Panc1 (cell line): Measurements from ENCODE around the gene ZNF214. TPM values are rescaled to one million over a fixed set of nuclear protein-coding genes. Genes with fewer than 3 reads are reported as not detected.
"Not testable (repeated sequence)": the region's sequence is repeated elsewhere in the genome, so short reads cannot be mapped to it uniquely, and the experiment has no call there.

ENCODE experiments used
- ATAC-seq: fragments of 200-7000 bp; cut with Tn5 transposase; 2 replicates; pipeline ENCODE4 v1.9.1; 2020; ENCODE audit warnings: mild to moderate bottlenecking, moderate library complexity
- BruUV-seq: library from RNA; stranded (reverse); fragments of 400-500 nt; replicated peaks from 2 replicates; lab custom pipeline; 2021; lab: Mats Ljungman, UMichigan
- CTCF ChIA-PET: fragments of 300-600 bp; sonication (Branson Sonifier 250); formaldehyde crosslinking; loops from one replicate; lab custom pipeline; 2022; ENCODE audit warnings: antibody characterized with exemption; lab: Charles Lee
- POLR2A ChIA-PET: fragments of 300-600 bp; sonication (Branson Sonifier 250); formaldehyde crosslinking; loops from one replicate; lab custom pipeline; 2022; ENCODE audit warnings: antibody characterized with exemption; lab: Charles Lee
- DNase-seq: peaks from one replicate; pipeline ENCODE4 v3.0.0-alpha.2; 2010; ENCODE audit warnings: low read depth, low spot score
- H3K27ac ChIP-seq: 2 replicates; pipeline ENCODE4 v1.5.1; 2011; ENCODE audit warnings: mild to moderate bottlenecking, low read length, inconsistent platforms
- H3K27me3 ChIP-seq: fragments of 200-500 bp; sonication (Bioruptor generic); 2 replicates; pipeline ENCODE4 v1.6.0; 2014; ENCODE audit warnings: low read length, inconsistent platforms; ENCODE audit not compliant: control insufficient read depth, insufficient read depth
- H3K36me3 ChIP-seq: fragments of 200-500 bp; sonication (Bioruptor generic); 2 replicates; pipeline ENCODE4 v1.5.1; 2014; ENCODE audit warnings: inconsistent platforms, mild to moderate bottlenecking, low read length, moderate library complexity; ENCODE audit not compliant: control insufficient read depth, insufficient read depth
- H3K4me1 ChIP-seq: 2 replicates; pipeline ENCODE4 v1.5.1; 2011; ENCODE audit warnings: inconsistent platforms, mild to moderate bottlenecking, low read length, moderate library complexity; ENCODE audit not compliant: control insufficient read depth, insufficient read depth
- H3K4me3 ChIP-seq, 2 experiments: 2 replicates each; pipeline ENCODE4 v1.5.1; 2011 to 2012; ENCODE audit warnings: low read depth in 2 of 2, low read length in 2 of 2, mild to moderate bottlenecking in 2 of 2, inconsistent platforms in 1 of 2, moderate library complexity in 1 of 2
- H3K9me3 ChIP-seq: fragments of 200-500 bp; sonication (Bioruptor generic); 2 replicates; pipeline ENCODE4 v1.5.1; 2014; ENCODE audit warnings: low read depth, mild to moderate bottlenecking, inconsistent platforms, low read length, moderate library complexity; ENCODE audit not compliant: control insufficient read depth, insufficient read depth
- CTCF ChIP-seq: fragments of 450-650 bp; IDR thresholded peaks from 2 replicates; pipeline ENCODE4 v1.5.1; 2017; ENCODE audit warnings: mild to moderate bottlenecking
- POLR2AphosphoS5 ChIP-seq: IDR thresholded peaks from 2 replicates; pipeline ENCODE4 v1.6.1; 2012; ENCODE audit warnings: mild to moderate bottlenecking, low read depth, low read length, moderate library complexity
- REST ChIP-seq, 2 experiments: IDR thresholded peaks; 2 replicates each; pipeline ENCODE4 v1.6.1; 2011 to 2012; ENCODE audit warnings: low read depth in 2 of 2, control low read depth in 1 of 2, low read length in 1 of 2, mild to moderate bottlenecking in 1 of 2, moderate library complexity in 1 of 2; ENCODE audit not compliant: insufficient read depth in 1 of 2
- SIN3A ChIP-seq: IDR thresholded peaks from 2 replicates; pipeline ENCODE4 v1.6.1; 2012; ENCODE audit warnings: low read depth, mild to moderate bottlenecking, low read length, moderate library complexity, borderline replicate concordance; ENCODE audit not compliant: insufficient read depth
- TCF7L2 ChIP-seq: IDR thresholded peaks from 2 replicates; pipeline ENCODE4 v1.6.1; 2011; ENCODE audit warnings: mild to moderate bottlenecking, low read depth, low read length, inconsistent platforms
- in situ Hi-C: cut with HindIII; loops from 2 replicates; pipeline ENCODE4 v1.10.0; 2016; ENCODE audit warnings: low sequenced_read_pairs, low pct_unique_long_range_greater_than_20kb
- intact Hi-C: fragments of 100-400 bp; cut with micrococcal nuclease; formaldehyde crosslinking; loops from one replicate; pipeline ENCODE4 v1.10.0; 2022; ENCODE audit not compliant: unreplicated experiment
- total RNA-seq: library from RNA; stranded (reverse); gene quantifications from one replicate; pipeline ENCODE4 v1.2.1, GENCODE V29; 2021; ENCODE audit not compliant: unreplicated experiment

The ZNF214 gene
- total RNA-seq, 1 experiment from 2014 or later = 3.0 TPM

GRCh38 chr11:6986487-6986886 lies 33.7 kb downstream of the ZNF214 start:
- no peak overlapping the region for H3K27ac ChIP-seq
- no peak overlapping the region for H3K4me3 ChIP-seq
- in situ Hi-C loops (no loop called here), intact Hi-C loops (no loop called here)
- POLR2A ChIA-PET = no interaction called here
- H3K36me3 ChIP-seq = no peaks in the 10 kb centered on the region
- DNase-seq = no peak
- no TSS peak for BruUV-seq
- H3K9me3 ChIP-seq = no peaks in the 10 kb centered on the region
- CTCF ChIA-PET = no interaction called here
- TF ChIP-seq SIN3A (no peak), CTCF (no peak), TCF7L2 (no peak), REST (IDR thresholded peaks at IDR 0.05; ENCODE audit: insufficient read depth in 1 of 2, low read depth in 2 of 2, low read length in 1 of 2) (no peak), POLR2AphosphoS5 (no peak)
- ATAC-seq = no peak
- no peaks in the 10 kb centered on the region for H3K27me3 ChIP-seq
- no peaks in the 10 kb centered on the region for H3K4me1 ChIP-seq

GRCh38 chr11:6979365-6979764 lies 40.8 kb downstream of the ZNF214 start:
- no peaks in the 10 kb centered on the region for H3K4me1 ChIP-seq
- H3K27me3 ChIP-seq = no peaks in the 10 kb centered on the region
- intact Hi-C loops (no loop called here), in situ Hi-C loops (no loop called here)
- ATAC-seq (no peak), DNase-seq (no peak)
- H3K4me3 ChIP-seq = no peak overlapping the region
- ChIA-PET POLR2A (no interaction called here), CTCF (no interaction called here)
- no peaks in the 10 kb centered on the region for H3K9me3 ChIP-seq
- TF ChIP-seq REST (IDR thresholded peaks at IDR 0.05; ENCODE audit: insufficient read depth in 1 of 2, low read depth in 2 of 2, low read length in 1 of 2) (no peak), POLR2AphosphoS5 (no peak), TCF7L2 (no peak), CTCF (no peak), SIN3A (no peak)
- no peak overlapping the region for H3K27ac ChIP-seq
- no TSS peak for BruUV-seq
- no peaks in the 10 kb centered on the region for H3K36me3 ChIP-seq

GRCh38 chr11:6969854-6970253 lies 50.3 kb downstream of the ZNF214 start:
- DNase-seq, CTCF ChIA-PET, BruUV-seq, H3K4me1 ChIP-seq, in situ Hi-C loops, POLR2A ChIA-PET, H3K27ac ChIP-seq, H3K27me3 ChIP-seq, H3K9me3 ChIP-seq, H3K4me3 ChIP-seq, intact Hi-C loops, H3K36me3 ChIP-seq, ATAC-seq: not testable (repeated sequence)
